ENCODE measurements around the gene DNAJC1. TPM values are rescaled to one million over a fixed set of nuclear protein-coding genes. Genes with fewer than 3 reads are reported as not detected.
"Not testable (repeated sequence)": the region's sequence is repeated elsewhere in the genome, so short reads cannot be mapped to it uniquely, and the experiment has no call there.

Gene DNAJC1
- total RNA-seq, 1 donor from 2014 or later = 14.1 TPM

- intact Hi-C loops (cut with micrococcal nuclease) = no loop called here
- ATAC-seq (no peak), DNase-seq (no peak)
Measured at GRCh38 chr10:21858455-21858854, 145.1 kb downstream of the DNAJC1 start.

GRCh38 chr10:21849607-21850006, 153.9 kb downstream of the DNAJC1 start:
- ATAC-seq (no peak), DNase-seq (no peak)
- intact Hi-C loops (cut with micrococcal nuclease) = no loop called here

GRCh38 chr10:21843645-21844044, 159.9 kb downstream of the DNAJC1 start:
- ATAC-seq (no peak), DNase-seq (no peak)
- intact Hi-C loops (cut with micrococcal nuclease) = no loop called here

DNA sequence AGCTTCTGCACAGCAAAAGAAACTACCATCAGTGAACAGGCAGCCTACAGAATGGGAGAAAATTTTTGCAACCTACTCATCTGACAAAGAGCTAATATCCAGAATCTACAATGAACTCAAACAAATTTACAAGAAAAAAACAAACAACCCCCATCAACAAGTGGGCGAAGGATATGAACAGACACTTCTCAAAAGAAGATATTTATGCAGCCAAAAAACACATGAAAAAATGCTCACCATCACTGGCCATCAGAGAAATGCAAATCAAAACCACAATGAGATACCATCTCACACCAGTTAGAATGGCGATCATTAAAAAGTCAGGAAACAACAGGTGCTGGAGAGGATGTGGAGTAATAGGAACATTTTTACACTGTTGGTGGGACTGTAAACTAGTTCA, 162.3 kb downstream of the DNAJC1 start:
- intact Hi-C loops (cut with micrococcal nuclease); ATAC-seq; DNase-seq: not testable (repeated sequence)

DNA sequence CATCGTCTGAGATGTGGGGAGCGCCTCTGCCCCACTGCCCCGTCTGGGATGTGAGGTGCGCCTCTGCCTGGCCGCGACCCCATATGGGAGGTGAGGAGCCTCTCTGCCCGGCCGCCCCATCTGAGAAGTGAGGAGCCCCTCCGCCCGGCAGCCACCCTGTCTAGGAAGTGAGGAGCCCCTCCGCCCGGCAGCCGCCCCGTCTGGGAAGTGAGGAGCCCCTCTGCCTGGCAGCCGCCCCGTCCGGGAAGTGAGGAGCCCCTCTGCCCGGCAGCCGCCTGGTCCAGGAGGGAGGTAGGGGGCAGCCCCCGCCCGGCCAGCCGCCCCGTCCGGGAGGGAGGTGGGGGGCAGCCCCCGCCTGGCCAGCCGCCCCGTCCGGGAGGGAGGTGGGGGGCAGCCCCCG, 166.0 kb downstream of the DNAJC1 start:
- intact Hi-C loops (cut with micrococcal nuclease); DNase-seq; ATAC-seq: not testable (repeated sequence)

DNA sequence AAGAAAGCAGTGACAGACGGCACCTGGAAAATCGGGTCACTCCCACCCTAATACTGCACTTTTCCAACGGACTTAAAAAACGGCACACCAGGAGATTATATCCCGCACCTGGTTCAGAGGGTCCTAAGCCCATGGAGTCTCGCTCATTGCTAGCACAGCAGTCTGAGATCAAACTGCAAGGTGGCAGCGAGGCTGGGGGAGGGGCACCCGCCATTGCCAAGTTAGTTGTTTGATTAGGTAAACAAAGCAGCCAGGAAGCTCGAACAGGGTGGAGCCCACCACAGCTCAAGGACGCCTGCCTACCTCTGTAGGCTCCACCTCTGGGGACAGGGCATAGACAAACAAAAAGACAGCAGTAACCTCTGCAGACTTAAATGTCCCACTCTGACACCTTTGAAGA, 169.0 kb downstream of the DNAJC1 start:
- ATAC-seq; intact Hi-C loops (cut with micrococcal nuclease); DNase-seq: not testable (repeated sequence)

- DNase-seq (no peak), ATAC-seq (no peak)
- intact Hi-C loops (cut with micrococcal nuclease) = no loop called here
Measured at GRCh38 chr10:21832821-21833130, 170.8 kb downstream of the DNAJC1 start.

DNA sequence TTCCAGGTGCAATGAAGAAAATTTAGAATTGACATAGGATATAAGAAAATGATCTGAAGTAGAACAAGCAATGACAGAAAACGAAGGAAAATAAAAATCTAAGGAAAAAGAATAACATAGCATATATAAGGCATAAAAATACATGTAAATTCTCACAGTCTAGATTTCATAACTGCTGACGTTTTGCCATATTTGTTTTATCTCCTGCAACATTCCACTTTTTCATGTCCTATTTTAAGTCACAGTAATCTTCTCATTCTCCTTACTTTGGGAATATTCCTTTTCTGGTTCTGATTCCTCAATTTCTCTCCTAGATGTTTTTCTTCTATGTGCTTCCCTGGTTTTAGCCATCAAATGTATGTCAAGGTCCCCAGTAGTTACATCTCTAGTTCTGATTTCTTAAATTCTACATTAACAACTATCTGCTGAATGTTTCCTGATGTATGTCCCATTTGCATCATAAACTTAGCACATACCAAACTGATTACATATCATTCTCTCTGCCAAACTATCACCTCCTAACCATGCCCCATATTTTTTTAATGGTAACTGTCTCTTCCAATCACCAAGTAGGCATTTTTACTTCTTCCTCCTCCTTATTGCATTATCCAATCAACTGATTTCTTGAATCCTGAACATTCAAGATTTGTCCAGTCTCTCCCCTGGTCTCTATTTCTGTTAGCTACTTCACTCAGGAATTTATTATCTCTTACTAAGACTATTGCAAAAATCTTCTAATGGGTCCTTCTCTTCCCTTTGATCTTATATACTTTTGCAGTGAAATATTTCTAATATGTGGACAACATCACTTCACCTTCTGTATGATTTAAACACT, 171.3 kb downstream of the DNAJC1 start:
- no peak for DNase-seq
- intact Hi-C loops (cut with micrococcal nuclease) = no loop called here
- no peak for ATAC-seq

DNA sequence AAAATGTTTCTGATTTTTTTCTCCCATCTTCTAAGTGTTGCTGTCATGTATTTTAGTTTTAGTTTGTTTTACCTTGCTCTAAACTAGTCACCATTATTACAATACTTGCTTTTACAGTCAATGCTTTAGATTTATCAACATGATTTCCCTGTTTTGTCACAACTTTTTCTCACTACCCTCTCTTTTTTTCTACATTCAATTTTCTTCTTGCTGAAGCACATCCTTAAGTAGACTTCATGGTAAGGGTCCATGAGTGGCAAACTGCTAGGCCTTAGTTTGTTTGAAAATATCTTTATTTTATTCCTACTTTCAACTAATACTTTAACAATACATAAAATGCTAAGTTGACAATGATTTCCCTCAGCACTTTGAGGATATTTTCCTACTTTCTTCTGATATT, 173.5 kb downstream of the DNAJC1 start:
- intact Hi-C loops (cut with micrococcal nuclease) = no loop called here
- DNase-seq (no peak), ATAC-seq (no peak)

GRCh38 chr10:21827308-21827707, 176.2 kb downstream of the DNAJC1 start:
- ATAC-seq = no peak
- DNase-seq = no peak
- intact Hi-C loops (cut with micrococcal nuclease) = no loop called here

DNA sequence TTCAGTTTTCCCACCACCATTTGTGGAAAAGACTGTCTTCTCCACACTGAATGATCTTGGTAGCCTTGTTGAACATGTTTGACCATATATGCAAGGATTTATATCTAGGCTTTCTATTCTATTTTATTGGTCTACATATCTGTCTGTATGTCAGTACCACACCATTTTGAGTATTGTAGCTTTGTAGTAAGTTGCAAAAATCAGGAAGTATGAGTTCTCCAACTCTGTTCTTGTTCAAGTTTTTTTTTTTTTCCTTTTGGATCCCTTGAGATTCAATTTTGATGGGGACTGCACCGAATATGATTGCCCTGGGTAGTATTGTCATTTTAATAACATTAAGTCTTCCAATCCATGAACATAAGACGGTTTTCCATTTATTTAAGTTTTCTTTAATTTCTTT, 176.8 kb downstream of the DNAJC1 start:
- ATAC-seq = no peak
- intact Hi-C loops (cut with micrococcal nuclease) = no loop called here
- DNase-seq = no peak

GRCh38 chr10:21825345-21825744, 178.2 kb downstream of the DNAJC1 start:
- ATAC-seq (no peak), DNase-seq (no peak)
- intact Hi-C loops (cut with micrococcal nuclease) = no loop called here

DNA sequence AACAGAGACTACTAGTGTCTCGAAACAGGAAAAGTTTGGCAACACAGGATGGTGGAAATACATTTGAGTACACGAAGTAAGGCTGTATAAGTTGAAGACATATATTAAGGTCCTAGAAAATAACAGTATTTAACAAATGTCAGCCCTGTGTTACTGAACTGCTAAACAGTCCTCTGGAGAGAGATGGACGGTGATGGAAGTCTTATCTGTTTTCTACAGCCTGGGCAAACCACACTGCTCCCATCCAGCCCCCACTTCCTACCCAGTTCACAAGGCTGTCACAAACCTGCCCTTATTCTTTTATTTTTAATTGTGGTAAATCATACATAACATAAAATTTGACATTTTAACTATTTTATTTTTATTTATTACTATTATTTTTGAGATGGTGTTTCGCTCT, 179.1 kb downstream of the DNAJC1 start:
- no peak for DNase-seq
- ATAC-seq = no peak
- intact Hi-C loops (cut with micrococcal nuclease) = no loop called here

- intact Hi-C loops (cut with micrococcal nuclease) = loop anchor here (1.0 kb wide), 1 partner anchor 13 kb away; no protein-coding TSS in a partner anchor
- ATAC-seq = no peak
- DNase-seq = no peak
Measured at GRCh38 chr10:21823617-21824016, 179.9 kb downstream of the DNAJC1 start.

GRCh38 chr10:21822273-21822672, 181.3 kb downstream of the DNAJC1 start:
- intact Hi-C loops (cut with micrococcal nuclease); DNase-seq; ATAC-seq: not testable (repeated sequence)

- ATAC-seq = no peak
- intact Hi-C loops (cut with micrococcal nuclease) = no loop called here
Measured at GRCh38 chr10:21820952-21821351, 182.6 kb downstream of the DNAJC1 start.

DNA sequence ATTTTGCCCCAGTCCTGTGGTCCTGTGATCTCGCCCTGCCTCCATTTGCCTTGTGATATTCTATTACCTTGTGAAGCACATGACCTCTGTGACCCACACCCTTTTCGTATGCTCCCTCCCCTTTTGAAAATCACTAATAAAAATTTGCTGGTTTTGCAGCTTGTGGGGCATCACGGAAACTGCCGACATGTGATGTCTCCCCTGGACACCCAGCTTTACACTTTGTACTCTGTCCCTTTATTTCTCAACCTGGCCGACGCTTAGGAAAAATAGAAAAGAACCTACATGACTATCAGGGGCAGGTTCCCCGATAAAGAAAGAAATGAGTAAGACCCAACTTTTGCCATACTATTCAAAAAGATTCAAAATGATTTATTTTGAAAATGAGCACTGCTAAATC, 185.1 kb downstream of the DNAJC1 start:
- intact Hi-C loops (cut with micrococcal nuclease); ATAC-seq; DNase-seq: not testable (repeated sequence)

More at GRCh38 chr10:21820952-21821351, 182.6 kb downstream of the DNAJC1 start:
- no peak for DNase-seq

GRCh38 chr10:21814866-21815265, 188.7 kb downstream of the DNAJC1 start:
- intact Hi-C loops (cut with micrococcal nuclease) = no loop called here
- no peak for ATAC-seq
- DNase-seq = no peak

DNA sequence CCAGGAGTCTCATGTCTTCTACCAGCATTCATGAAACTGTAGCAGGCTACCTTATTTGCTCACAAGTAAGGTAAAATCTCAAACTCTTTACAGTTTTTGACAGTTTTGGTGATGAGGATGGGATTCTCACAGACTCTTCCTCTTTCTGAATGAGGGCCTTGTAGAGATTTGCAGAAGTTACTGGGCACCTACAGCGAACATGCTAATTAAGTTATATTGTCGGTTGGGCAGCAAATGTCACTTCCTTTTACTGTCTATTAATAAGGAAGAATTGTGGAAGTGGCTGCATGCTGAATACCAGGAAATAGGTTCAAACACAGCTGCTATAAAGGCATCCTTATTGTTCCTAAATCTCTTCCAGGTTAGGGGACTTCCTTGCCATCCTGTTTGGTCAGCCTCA, 189.6 kb downstream of the DNAJC1 start:
- no peak for ATAC-seq

DNA sequence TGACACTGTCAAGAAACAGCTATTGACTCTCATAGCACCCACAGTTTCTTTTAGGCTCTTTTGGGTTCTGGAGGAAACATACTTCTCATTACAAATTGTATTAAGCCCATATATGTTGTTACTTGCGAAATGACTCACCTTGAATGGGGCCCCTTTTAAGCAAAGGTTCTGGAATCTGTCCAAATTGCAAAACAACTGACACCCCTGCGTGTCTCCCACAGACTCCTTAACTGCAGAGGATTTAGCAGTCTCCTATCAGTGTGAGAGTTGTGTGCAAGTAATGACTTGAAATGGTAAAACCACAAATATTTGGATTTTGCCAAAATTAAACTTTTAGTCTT, 192.3 kb downstream of the DNAJC1 start:
- no peak for ATAC-seq

More for the DNA sequence above, 189.6 kb downstream of the DNAJC1 start:
- intact Hi-C loops (cut with micrococcal nuclease) = no loop called here
- DNase-seq = no peak

GRCh38 chr10:21810582-21811244, 192.8 kb downstream of the DNAJC1 start:
- DNase-seq = no peak
- intact Hi-C loops (cut with micrococcal nuclease) = loop anchor here (1.0 kb wide), 1 partner anchor 13 kb away; no protein-coding TSS in a partner anchor
- no peak for ATAC-seq

More for the DNA sequence above, 192.3 kb downstream of the DNAJC1 start:
- intact Hi-C loops (cut with micrococcal nuclease) = no loop called here
- no peak for DNase-seq
